SK-N-SH (cell line): ENCODE data around the gene FBXW5. TPM values are rescaled to one million over a fixed set of nuclear protein-coding genes. Genes with fewer than 3 reads are reported as not detected.

ENCODE experiments used
- CTCF ChIA-PET: fragments of 300-600, 350-600 bp; formaldehyde crosslinking; extraction: SDS; loops from one replicate; lab custom pipeline; 2021; lab: Yijun Ruan, JAX
- POLR2A ChIA-PET: fragments of 350-600 bp; sonication (Branson Sonifier 250); formaldehyde crosslinking; extraction: SDS; loops from one replicate; lab custom pipeline; 2020; ENCODE audit warnings: antibody characterized with exemption, inconsistent platforms; lab: Yijun Ruan, JAX
- DNase-seq: peaks from one replicate; pipeline ENCODE4 v3.0.0; 2012
- H2AFZ ChIP-seq: fragments of 200-600 bp; sonication (generic); 2 replicates; pipeline ENCODE4 v1.8.1; 2016; ENCODE audit warnings: antibody characterized with exemption, mild to moderate bottlenecking, low read depth
- H3F3A ChIP-seq: fragments of 200-600 bp; sonication (generic); replicated peaks from 2 replicates; pipeline ENCODE3; 2016; ENCODE audit warnings: antibody characterized with exemption, mild to moderate bottlenecking; ENCODE audit not compliant: insufficient read depth
- H3K27ac ChIP-seq, 2 experiments: fragments of 200-500 bp in 1 of 2; fragments of 200-600 bp in 1 of 2; sonication (Bioruptor generic) in 1 of 2; sonication (generic), shearing (Covaris generic) in 1 of 2; 2 replicates each; pipeline versions ENCODE4 v1.5.1 to v1.6.1; 2014 to 2016; ENCODE audit warnings: low read depth in 2 of 2, inconsistent platforms in 1 of 2, low read length in 1 of 2, mild to moderate bottlenecking in 1 of 2, mixed read lengths in 1 of 2
- H3K27me3 ChIP-seq: fragments of 200-600 bp; sonication (generic), shearing (Covaris generic); 2 replicates; pipeline ENCODE4 v1.6.1; 2016; ENCODE audit warnings: mixed run types; ENCODE audit not compliant: insufficient read depth
- H3K36me3 ChIP-seq, 2 experiments: fragments of 200-500 bp in 1 of 2; fragments of 200-600 bp in 1 of 2; sonication (Bioruptor generic) in 1 of 2; sonication (generic) in 1 of 2; replicated peaks in 1 of 2; 2 replicates each; pipeline versions ENCODE3 to v1.5.1; 2014 to 2016; ENCODE audit warnings: low read length in 1 of 2, mild to moderate bottlenecking in 1 of 2; ENCODE audit not compliant: insufficient read depth in 2 of 2, control insufficient read depth in 1 of 2
- H3K4me1 ChIP-seq, 2 experiments: fragments of 200-500 bp in 1 of 2; fragments of 200-600 bp in 1 of 2; sonication (Bioruptor generic) in 1 of 2; sonication (generic), shearing (Covaris generic) in 1 of 2; 2 replicates each; pipeline versions ENCODE4 v1.5.1 to v1.6.1; 2014 to 2016; ENCODE audit warnings: low read depth in 1 of 2, low read length in 1 of 2, mixed run types in 1 of 2; ENCODE audit not compliant: insufficient read depth in 2 of 2, control insufficient read depth in 1 of 2
- H3K4me2 ChIP-seq: fragments of 200-600 bp; sonication (generic), shearing (Covaris generic); 2 replicates; pipeline ENCODE4 v1.6.1; 2017; ENCODE audit warnings: mixed run types
- H3K4me3 ChIP-seq, 2 experiments: fragments of 200-500 bp in 1 of 2; fragments of 200-600 bp in 1 of 2; sonication (Bioruptor generic) in 1 of 2; sonication (generic), shearing (Covaris generic) in 1 of 2; 2 replicates each; pipeline versions ENCODE4 v1.5.1 to v1.8.1; 2014 to 2016; ENCODE audit warnings: low read depth in 2 of 2, inconsistent platforms in 1 of 2, low read length in 1 of 2, mild to moderate bottlenecking in 1 of 2, mixed read lengths in 1 of 2, moderate library complexity in 1 of 2
- H3K79me2 ChIP-seq: fragments of 200-600 bp; sonication (generic); 2 replicates; pipeline ENCODE4 v1.8.1; 2017; ENCODE audit warnings: mild to moderate bottlenecking; ENCODE audit not compliant: insufficient read depth
- H3K9ac ChIP-seq: fragments of 200-600 bp; sonication (generic); 2 replicates; pipeline ENCODE4 v1.6.1; 2017; ENCODE audit warnings: mixed run types
- H3K9me2 ChIP-seq: fragments of 200-600 bp; sonication (generic); 2 replicates; pipeline ENCODE4 v1.6.1; 2017; ENCODE audit warnings: mixed run types
- H3K9me3 ChIP-seq: fragments of 200-600 bp; sonication (generic); 2 replicates; pipeline ENCODE4 v1.6.1; 2017; ENCODE audit warnings: mixed run types, mild to moderate bottlenecking, moderate library complexity
- H4K20me1 ChIP-seq: fragments of 200-600 bp; sonication (generic); 2 replicates; pipeline ENCODE4 v1.6.1; 2017; ENCODE audit warnings: mild to moderate bottlenecking, mixed run types; ENCODE audit not compliant: insufficient read depth
- EP300 ChIP-seq, 2 experiments: IDR thresholded peaks; 2 replicates each; pipeline versions ENCODE4 v1.4.0 to v1.6.1; 2012; ENCODE audit warnings: borderline replicate concordance in 1 of 2, low read depth in 1 of 2, low read length in 1 of 2
- FOXJ3 ChIP-seq: sonication (generic); formaldehyde crosslinking; IDR thresholded peaks from 2 replicates; pipeline ENCODE4 v1.5.1; 2020; ENCODE audit warnings: mild to moderate bottlenecking, missing genetic modification reagents
- GABPA ChIP-seq: IDR thresholded peaks from 2 replicates; pipeline ENCODE4 v1.4.0; 2012; ENCODE audit warnings: low read depth, mild to moderate bottlenecking
- MXI1 ChIP-seq: IDR thresholded peaks from 2 replicates; pipeline ENCODE4 v1.6.1; 2012; ENCODE audit warnings: mild to moderate bottlenecking, low read depth, low read length, improper control_type of control experiment
- NRF1 ChIP-seq: IDR thresholded peaks from 2 replicates; pipeline ENCODE4 v1.6.1; 2012; ENCODE audit warnings: low read depth, mild to moderate bottlenecking, low read length
- PBX3 ChIP-seq: IDR thresholded peaks from 2 replicates; pipeline ENCODE4; 2012
- RAD21 ChIP-seq: IDR thresholded peaks from 2 replicates; pipeline ENCODE4 v1.6.1; 2012; ENCODE audit warnings: mild to moderate bottlenecking, low read length
- RCOR1 ChIP-seq: fragments of 150-350 bp; IDR thresholded peaks from 2 replicates; pipeline ENCODE4 v1.6.1; 2017; ENCODE audit warnings: antibody characterized with exemption, low read length
- SMC3 ChIP-seq: IDR thresholded peaks from 2 replicates; pipeline ENCODE4 v1.6.1; 2012; ENCODE audit warnings: low read depth, low read length, improper control_type of control experiment
- TAF1 ChIP-seq: IDR thresholded peaks from 2 replicates; pipeline ENCODE4 v1.6.1; 2012; ENCODE audit warnings: low read depth, mild to moderate bottlenecking, low read length, moderate library complexity, borderline replicate concordance
- TEAD4 ChIP-seq: IDR thresholded peaks from 2 replicates; pipeline ENCODE4 v1.4.0; 2012; ENCODE audit warnings: mild to moderate bottlenecking, borderline replicate concordance; ENCODE audit not compliant: insufficient read depth
- USF1 ChIP-seq: IDR thresholded peaks from 2 replicates; pipeline ENCODE4 v1.4.0; 2012; ENCODE audit warnings: low read depth, borderline replicate concordance
- YY1 ChIP-seq: IDR thresholded peaks from 2 replicates; pipeline ENCODE4 v1.4.0; 2012; ENCODE audit warnings: low read depth, mild to moderate bottlenecking
- WGBS: methylation state at CpG from one replicate; pipeline ENCODE4 v1.1.6; 2017; ENCODE audit warnings: low lambda C conversion rate; 5-methylcytosine and 5-hydroxymethylcytosine counted together
- polyA plus RNA-seq, 3 experiments: library from polyadenylated mRNA; depleted of rRNA; stranded (reverse); fragments of >200 nt; gene quantifications; 2 replicates each; pipeline ENCODE4 v1.2.3, GENCODE V29; 2012
- TF ChIP-seq, protein P1 (sequence below): IDR thresholded peaks from 2 replicates; pipeline ENCODE4 v1.4.0; 2012; ENCODE audit warnings: low read depth, borderline replicate concordance
- TF ChIP-seq, protein P2 (sequence below): fragments of 200-600 bp; sonication (generic); IDR thresholded peaks from 2 replicates; pipeline ENCODE4 v1.6.1; 2017; ENCODE audit warnings: antibody characterized with exemption, mild to moderate bottlenecking, moderate library complexity
- TF ChIP-seq, protein P3 (sequence below): IDR thresholded peaks from 2 replicates; pipeline ENCODE4 v1.6.1; 2012; ENCODE audit warnings: mild to moderate bottlenecking, low read depth, low read length, moderate library complexity

FBXW5 gene
- polyA plus RNA-seq, 1 of the 3 experiments (the other 2 are of a cell fraction): 78.9 TPM

GRCh38 chr9:136984464-136985026 is 40.0 kb upstream of the FBXW5 start:
- peaks cover 1% of the 10 kb centered on the region for H3F3A ChIP-seq
- WGBS: 58% methylated on average over 5 of the region's 29 CpGs
- ChIA-PET POLR2A (no interaction called here), CTCF (no interaction called here)
- DNase-seq: no peak
- no peaks in the 10 kb centered on the region for H3K36me3 ChIP-seq
- TF ChIP-seq TEAD4: no peak
- no peak for TF ChIP-seq FOXJ3 (CRISPR knock-in tag)
- TF ChIP-seq NRF1: no peak
- TF ChIP-seq RAD21: no peak
- H3K4me1 ChIP-seq: peaks cover 0 to 5% of the 10 kb centered on the region in 2 experiments; a peak in 1 of 4 replicates
- H3K4me3 ChIP-seq: no peak overlapping the region
- H3K27me3 ChIP-seq: no peaks in the 10 kb centered on the region
- no peaks in the 10 kb centered on the region for H3K9me3 ChIP-seq
- no peaks in the 10 kb centered on the region for H3K79me2 ChIP-seq
- H2AFZ ChIP-seq: no peak overlapping the region
- H3K9ac ChIP-seq: no peak overlapping the region
- H4K20me1 ChIP-seq: no peaks in the 10 kb centered on the region
- H3K27ac ChIP-seq: no peak overlapping the region
- H3K4me2 ChIP-seq: no peak overlapping the region
- no peaks in the 10 kb centered on the region for H3K9me2 ChIP-seq

DNA sequence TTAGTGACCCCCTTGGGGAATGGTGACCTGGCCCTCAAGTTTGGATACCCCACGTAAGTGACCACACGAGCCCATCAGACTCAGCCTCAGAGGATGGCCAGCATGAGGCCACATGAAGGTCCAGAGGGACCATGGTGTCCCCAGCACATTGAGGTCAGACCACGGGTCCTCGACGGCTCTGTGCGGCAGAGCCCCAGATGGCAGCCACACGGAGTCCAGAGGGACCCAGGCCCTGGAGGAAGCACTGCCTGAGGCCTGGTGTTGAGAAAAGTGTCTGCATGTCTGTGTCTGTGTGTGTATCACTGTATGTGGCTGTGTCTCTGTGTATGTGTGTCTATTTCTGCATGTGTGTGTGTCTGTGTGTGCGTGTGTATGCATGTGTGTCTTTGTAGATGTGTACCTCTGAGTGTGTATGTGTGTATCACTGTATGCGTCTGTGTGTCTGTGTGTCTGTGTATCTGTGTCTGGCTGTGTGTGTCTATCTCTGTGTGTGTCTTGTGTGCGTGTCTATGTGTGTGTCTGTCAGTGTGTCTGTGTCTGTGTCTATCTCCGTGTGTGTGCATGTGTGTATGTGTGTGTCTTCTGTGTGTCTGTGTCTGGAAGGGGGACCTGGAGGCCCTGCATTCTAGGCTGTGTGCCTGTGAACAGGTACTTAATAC is 39.2 kb upstream of the FBXW5 start:
- no peaks in the 10 kb centered on the region for H4K20me1 ChIP-seq
- ChIA-PET POLR2A (no interaction called here), CTCF (interaction anchor here (3.6 kb wide), 1 partner anchor 45 kb away, joined by 14 read pairs; the partner anchor contains the start of gene ABCA2)
- H3K9me3 ChIP-seq: no peaks in the 10 kb centered on the region
- H3K9ac ChIP-seq: no peak overlapping the region
- no peak overlapping the region for H3K4me2 ChIP-seq
- H3K4me1 ChIP-seq: peaks cover 0 to 5% of the 10 kb centered on the region in 2 experiments; a peak in 1 of 4 replicates
- WGBS: 67% methylated on average over 4 of the region's 11 CpGs
- no peaks in the 10 kb centered on the region for H3K79me2 ChIP-seq
- no peak for DNase-seq
- no peak overlapping the region for H3K4me3 ChIP-seq
- no peaks in the 10 kb centered on the region for H3K27me3 ChIP-seq
- H2AFZ ChIP-seq: no peak overlapping the region
- no peaks in the 10 kb centered on the region for H3K36me3 ChIP-seq
- H3F3A ChIP-seq: peaks cover 4% of the 10 kb centered on the region
- H3K9me2 ChIP-seq: no peaks in the 10 kb centered on the region
- no peak overlapping the region for H3K27ac ChIP-seq
- TF ChIP-seq, protein P1, sequence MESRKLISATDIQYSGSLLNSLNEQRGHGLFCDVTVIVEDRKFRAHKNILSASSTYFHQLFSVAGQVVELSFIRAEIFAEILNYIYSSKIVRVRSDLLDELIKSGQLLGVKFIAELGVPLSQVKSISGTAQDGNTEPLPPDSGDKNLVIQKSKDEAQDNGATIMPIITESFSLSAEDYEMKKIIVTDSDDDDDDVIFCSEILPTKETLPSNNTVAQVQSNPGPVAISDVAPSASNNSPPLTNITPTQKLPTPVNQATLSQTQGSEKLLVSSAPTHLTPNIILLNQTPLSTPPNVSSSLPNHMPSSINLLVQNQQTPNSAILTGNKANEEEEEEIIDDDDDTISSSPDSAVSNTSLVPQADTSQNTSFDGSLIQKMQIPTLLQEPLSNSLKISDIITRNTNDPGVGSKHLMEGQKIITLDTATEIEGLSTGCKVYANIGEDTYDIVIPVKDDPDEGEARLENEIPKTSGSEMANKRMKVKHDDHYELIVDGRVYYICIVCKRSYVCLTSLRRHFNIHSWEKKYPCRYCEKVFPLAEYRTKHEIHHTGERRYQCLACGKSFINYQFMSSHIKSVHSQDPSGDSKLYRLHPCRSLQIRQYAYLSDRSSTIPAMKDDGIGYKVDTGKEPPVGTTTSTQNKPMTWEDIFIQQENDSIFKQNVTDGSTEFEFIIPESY: no peak
- TF ChIP-seq GABPA (no peak), FOXJ3 (CRISPR knock-in tag) (no peak), MXI1 (no peak), USF1 (no peak), TEAD4 (no peak), RCOR1 (no peak), RAD21 (no peak), TAF1 (no peak), YY1 (no peak), PBX3 (no peak), SMC3 (no peak), EP300 (IDR thresholded peaks at IDR 0.05; ENCODE audit: borderline replicate concordance in 1 of 2, low read depth in 1 of 2, low read length in 1 of 2) (no peak)
- TF ChIP-seq, protein P2, sequence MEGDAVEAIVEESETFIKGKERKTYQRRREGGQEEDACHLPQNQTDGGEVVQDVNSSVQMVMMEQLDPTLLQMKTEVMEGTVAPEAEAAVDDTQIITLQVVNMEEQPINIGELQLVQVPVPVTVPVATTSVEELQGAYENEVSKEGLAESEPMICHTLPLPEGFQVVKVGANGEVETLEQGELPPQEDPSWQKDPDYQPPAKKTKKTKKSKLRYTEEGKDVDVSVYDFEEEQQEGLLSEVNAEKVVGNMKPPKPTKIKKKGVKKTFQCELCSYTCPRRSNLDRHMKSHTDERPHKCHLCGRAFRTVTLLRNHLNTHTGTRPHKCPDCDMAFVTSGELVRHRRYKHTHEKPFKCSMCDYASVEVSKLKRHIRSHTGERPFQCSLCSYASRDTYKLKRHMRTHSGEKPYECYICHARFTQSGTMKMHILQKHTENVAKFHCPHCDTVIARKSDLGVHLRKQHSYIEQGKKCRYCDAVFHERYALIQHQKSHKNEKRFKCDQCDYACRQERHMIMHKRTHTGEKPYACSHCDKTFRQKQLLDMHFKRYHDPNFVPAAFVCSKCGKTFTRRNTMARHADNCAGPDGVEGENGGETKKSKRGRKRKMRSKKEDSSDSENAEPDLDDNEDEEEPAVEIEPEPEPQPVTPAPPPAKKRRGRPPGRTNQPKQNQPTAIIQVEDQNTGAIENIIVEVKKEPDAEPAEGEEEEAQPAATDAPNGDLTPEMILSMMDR: no peak
- TF ChIP-seq, protein P3, sequence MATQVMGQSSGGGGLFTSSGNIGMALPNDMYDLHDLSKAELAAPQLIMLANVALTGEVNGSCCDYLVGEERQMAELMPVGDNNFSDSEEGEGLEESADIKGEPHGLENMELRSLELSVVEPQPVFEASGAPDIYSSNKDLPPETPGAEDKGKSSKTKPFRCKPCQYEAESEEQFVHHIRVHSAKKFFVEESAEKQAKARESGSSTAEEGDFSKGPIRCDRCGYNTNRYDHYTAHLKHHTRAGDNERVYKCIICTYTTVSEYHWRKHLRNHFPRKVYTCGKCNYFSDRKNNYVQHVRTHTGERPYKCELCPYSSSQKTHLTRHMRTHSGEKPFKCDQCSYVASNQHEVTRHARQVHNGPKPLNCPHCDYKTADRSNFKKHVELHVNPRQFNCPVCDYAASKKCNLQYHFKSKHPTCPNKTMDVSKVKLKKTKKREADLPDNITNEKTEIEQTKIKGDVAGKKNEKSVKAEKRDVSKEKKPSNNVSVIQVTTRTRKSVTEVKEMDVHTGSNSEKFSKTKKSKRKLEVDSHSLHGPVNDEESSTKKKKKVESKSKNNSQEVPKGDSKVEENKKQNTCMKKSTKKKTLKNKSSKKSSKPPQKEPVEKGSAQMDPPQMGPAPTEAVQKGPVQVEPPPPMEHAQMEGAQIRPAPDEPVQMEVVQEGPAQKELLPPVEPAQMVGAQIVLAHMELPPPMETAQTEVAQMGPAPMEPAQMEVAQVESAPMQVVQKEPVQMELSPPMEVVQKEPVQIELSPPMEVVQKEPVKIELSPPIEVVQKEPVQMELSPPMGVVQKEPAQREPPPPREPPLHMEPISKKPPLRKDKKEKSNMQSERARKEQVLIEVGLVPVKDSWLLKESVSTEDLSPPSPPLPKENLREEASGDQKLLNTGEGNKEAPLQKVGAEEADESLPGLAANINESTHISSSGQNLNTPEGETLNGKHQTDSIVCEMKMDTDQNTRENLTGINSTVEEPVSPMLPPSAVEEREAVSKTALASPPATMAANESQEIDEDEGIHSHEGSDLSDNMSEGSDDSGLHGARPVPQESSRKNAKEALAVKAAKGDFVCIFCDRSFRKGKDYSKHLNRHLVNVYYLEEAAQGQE: no peak
